ENCODE measurements around the gene METTL1.

Gene METTL1

GRCh38 chr12:57737467-57738460, 34.1 kb downstream of the METTL1 start:
- DNase-seq (ENCODE audit: low read depth, low spot score) = peak; percentile 61

GRCh38 chr12:57736741-57737466, 35.0 kb downstream of the METTL1 start:
- peak; percentile 8 for DNase-seq (ENCODE audit: low read depth, low spot score)

GRCh38 chr12:57735952-57736740, 35.8 kb downstream of the METTL1 start:
- peak; percentile 50 for DNase-seq (ENCODE audit: low read depth, low spot score)

GRCh38 chr12:57735198-57735855, 36.6 kb downstream of the METTL1 start:
- peak; percentile 11 for DNase-seq (ENCODE audit: low read depth, low spot score)

GRCh38 chr12:57734591-57734990, 37.3 kb downstream of the METTL1 start:
- no peak for DNase-seq (ENCODE audit: low read depth, low spot score)

GRCh38 chr12:57733928-57734327, 38.0 kb downstream of the METTL1 start:
- no peak for DNase-seq (ENCODE audit: low read depth, low spot score)

- DNase-seq (ENCODE audit: low read depth, low spot score) = no peak
These were observed 38.9 kb downstream of the METTL1 start for GRCh38 chr12:57732726-57733593.

- DNase-seq (ENCODE audit: low read depth, low spot score) = no peak
These were observed 39.6 kb downstream of the METTL1 start for GRCh38 chr12:57732270-57732669.

- no peak for DNase-seq (ENCODE audit: low read depth, low spot score)
These were observed 40.4 kb downstream of the METTL1 start for GRCh38 chr12:57731411-57732080.

- DNase-seq (ENCODE audit: low read depth, low spot score) = no peak
These were observed 41.4 kb downstream of the METTL1 start for GRCh38 chr12:57730336-57731067.

GRCh38 chr12:57729321-57729844, 42.5 kb downstream of the METTL1 start:
- no peak for DNase-seq (ENCODE audit: low read depth, low spot score)

GRCh38 chr12:57727758-57728395, 44.0 kb downstream of the METTL1 start:
- DNase-seq (ENCODE audit: low read depth, low spot score) = peak; percentile 28

- peak; percentile 55 for DNase-seq (ENCODE audit: low read depth, low spot score)
These were observed 44.8 kb downstream of the METTL1 start for GRCh38 chr12:57726884-57727757.

- peak; percentile 88 for DNase-seq (ENCODE audit: low read depth, low spot score)
These were observed 45.6 kb downstream of the METTL1 start for GRCh38 chr12:57726151-57726883.

GRCh38 chr12:57725851-57726150, 46.1 kb downstream of the METTL1 start:
- DNase-seq (ENCODE audit: low read depth, low spot score) = no peak

GRCh38 chr12:57724936-57725740, 46.8 kb downstream of the METTL1 start:
- no peak for DNase-seq (ENCODE audit: low read depth, low spot score)

All from astrocyte of the hippocampus (primary cell).